GM18868 (cell line): ENCODE measurements around the gene ATRIP.
"Not testable (repeated sequence)": the region's sequence is repeated elsewhere in the genome, so short reads cannot be mapped to it uniquely, and the experiment has no call there.

Source experiments
- ATAC-seq: cut with Tn5 transposase; IDR thresholded peaks from one replicate; pipeline ENCODE4 v1.9.1; 2021; ENCODE audit warnings: mild to moderate bottlenecking, moderate library complexity; ENCODE audit not compliant: unreplicated experiment

ATRIP gene

DNA sequence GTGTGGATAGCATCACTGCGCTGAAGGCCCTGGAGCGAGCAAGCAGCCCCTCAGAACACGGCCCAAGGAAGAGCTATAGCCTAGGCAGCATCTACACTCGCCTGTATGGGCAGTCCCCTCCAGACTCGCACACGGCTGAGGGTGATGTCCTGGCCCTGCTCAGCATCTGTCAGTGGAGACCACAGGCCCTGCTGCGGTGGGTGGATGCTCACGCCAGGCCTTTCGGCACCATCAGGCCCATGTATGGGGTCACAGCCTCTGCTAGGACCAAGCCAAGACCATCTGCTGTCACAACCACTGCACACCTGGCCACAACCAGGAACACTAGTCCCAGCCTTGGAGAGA is 20.5 kb downstream of the ATRIP start:
- no peak for ATAC-seq

- ATAC-seq: no peak
Measured at GRCh38 chr3:48467473-48468267, 21.1 kb downstream of the ATRIP start.

- no peak for ATAC-seq
Measured at GRCh38 chr3:48468329-48468731, 21.8 kb downstream of the ATRIP start.

DNA sequence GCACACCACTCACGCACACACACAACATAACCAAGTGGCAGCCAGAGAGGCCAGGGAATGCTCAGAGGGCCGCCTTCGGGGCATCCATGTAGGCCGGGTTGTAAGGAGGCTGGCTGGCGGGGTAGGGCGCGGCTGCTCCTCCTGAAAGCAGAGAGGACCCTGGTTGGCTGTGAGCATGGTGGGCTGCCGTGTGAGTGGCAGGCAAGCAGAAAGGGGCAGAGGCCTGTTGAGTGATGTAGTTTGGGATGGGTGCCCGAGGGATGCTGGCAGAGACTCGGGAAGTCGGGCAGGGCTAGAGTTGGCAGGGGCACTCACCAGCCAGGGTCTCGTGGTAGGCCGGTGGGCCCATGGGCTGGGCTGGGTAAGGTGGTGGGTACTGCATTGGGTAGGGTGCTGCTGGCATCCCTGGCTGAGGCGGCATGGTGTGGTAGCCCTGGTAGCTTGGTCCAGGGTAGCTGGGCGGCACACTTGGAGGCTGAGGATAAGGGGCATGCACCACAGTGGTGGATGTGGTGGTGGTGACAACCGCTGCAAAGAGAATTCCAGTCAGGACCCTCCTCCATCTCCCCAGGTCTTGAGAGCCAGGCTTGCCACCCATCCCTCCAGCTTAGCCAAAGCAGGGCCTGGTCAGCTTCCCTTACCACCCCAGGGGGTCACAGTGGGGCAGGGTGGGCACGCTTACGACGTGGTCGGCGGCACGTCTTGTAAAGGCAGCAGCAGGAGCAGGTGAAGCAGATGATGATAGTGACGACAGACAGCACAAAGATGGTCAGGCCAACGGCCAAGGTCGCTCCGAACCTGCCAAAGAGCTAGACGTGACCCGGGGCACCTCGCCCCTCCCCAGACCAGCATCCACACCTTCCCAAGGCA is 22.7 kb downstream of the ATRIP start:
- no peak for ATAC-seq

GRCh38 chr3:48470286-48470685 is 23.7 kb downstream of the ATRIP start:
- ATAC-seq: no peak

- ATAC-seq: peak; percentile 16
Measured at GRCh38 chr3:48472673-48472922, 26.1 kb downstream of the ATRIP start.

DNA sequence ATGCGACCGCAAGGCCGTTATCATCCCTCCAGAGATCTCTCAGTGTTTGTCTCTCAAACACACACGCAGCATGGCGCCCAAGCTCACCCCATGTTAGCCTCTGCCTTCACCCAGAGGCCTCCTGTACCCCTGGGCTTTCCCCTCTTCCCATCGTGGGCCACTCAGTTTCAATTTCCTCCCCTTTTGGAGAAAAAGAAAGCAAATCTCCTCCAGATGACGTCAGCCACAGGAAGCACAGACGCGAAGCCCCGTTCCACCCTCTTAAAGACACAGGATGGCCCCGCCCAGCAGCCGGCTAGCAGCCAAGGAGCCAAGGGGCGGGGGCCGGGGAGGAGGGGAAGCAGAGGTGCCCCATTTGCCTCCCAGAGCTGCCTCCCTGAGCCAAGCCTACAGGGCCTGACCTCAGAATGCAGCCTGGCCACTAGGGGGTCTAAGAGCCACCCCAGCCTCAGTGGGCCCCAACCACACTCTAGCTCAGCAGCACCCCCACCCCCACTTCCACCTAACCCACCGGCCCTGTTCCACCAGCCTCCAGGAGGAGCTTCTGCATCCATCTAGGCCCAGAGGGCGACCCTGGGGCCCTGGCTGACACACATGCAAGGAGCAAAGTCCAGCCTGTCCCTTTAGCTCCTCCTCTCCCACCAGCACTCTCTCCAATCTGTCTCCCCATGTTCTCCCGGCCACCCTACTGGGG is 26.5 kb downstream of the ATRIP start:
- peak; percentile 85 for ATAC-seq

DNA sequence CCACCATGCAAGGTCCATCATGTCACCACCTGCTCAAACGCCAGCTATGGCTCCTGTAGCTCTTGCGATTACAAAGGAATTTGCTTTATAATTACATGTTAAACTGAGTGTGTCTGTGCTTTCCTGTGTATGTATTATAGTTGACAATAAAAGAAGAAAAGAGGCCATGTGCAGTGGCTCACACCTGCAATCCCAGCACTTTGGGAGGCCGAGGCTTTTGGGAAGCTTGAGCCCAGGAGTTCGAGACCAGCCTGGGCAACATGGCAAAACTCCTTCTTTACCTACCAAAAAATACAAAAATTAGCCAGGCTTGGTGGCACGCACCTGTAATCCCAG is 27.0 kb downstream of the ATRIP start:
- no peak for ATAC-seq

DNA sequence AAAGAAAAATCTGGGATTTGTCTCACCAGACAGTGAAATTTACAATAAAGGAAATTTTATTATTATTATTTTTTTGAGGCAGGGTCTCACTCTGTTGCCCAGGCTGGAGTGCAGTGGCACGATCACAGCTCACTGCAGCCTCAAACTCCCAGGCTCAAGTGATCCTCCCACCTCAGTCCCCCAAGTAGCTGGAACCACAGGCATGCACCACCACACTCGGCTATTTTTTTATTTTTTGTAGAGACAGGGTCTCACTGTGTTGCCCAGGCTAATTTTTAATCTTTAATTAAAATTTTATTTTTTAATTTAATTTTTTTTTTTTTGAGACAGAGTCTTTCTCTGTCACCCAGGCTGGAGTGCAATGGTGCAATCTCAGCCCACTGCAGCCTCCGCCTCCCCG is 27.5 kb downstream of the ATRIP start:
- not testable (repeated sequence) for ATAC-seq

DNA sequence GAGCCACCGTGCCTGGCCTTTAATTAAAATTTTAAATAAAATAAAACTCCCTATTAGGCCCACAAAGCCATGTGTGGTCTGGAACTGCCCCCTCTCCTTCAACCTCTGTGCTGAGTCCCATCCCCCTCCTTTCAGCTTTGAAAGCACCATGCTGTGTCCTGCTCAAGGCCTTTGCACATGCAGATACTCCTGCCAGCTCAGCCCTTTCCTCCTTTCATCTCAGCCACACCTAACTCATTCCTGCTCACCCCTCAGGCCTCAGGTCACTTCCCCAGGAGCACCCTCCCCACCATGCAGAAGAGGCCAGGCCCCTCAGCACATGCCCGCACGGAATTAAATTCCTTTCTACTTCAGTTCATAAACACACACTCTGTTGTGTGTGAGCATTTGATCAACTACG is 28.1 kb downstream of the ATRIP start:
- ATAC-seq: no peak

GRCh38 chr3:48475188-48475587 is 28.7 kb downstream of the ATRIP start:
- ATAC-seq: no peak

DNA sequence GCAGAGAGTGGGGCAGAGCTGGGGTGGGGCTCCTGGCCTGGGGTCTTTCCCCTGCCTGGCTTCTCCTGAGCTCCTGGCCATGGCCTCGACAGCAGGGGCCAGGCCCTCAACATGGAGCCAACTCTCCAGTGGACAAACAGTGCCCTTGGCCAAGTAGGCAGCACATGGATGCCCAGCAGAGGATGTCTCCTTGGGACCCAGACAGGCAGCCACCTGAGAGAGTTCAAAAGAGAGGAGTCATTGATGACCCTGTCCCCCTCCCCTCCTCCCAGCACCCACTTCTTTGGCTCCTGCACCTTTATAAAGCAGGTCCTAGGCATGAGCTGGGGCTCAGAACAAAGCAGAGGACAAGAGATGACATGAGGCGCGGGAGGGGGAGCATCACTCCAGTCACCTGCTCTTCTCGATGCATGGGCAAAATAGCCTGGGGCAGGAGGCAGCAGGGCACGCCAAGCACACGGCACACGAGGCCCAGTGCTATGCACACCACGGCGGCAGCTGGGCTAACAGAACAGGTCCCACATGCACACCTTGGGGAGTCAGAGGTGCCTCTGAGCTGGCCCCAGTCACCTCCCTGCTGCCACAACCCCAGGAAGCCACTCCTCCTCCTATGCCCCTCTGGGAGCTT is 30.0 kb downstream of the ATRIP start:
- no peak for ATAC-seq

DNA sequence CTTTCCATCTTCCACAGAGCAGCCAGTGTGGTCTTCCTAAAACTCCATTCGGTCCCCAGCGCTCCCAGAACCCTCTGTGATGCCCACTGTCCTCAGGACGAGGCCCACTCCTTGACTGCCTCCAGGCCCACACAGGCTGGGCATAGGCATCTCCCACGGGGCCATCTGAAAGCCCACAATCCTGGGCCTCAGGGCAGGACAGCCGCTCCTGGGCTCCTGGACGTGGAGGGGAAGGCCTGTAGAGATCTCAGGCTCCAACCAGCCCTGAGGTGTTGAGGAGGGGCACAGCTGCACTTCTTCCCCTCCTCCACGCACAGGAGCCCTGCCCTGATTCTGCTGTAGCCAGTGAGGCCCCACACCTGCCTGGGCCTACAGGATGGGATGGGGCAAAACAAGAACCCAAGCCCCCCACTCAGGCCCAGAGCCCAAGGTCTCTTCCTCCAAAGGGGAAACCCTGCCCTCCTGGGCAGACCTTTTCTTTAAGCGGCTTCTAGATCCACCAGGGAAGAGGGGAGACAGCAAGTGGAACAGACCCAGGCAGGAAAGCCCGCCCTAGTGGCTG is 31.5 kb downstream of the ATRIP start:
- no peak for ATAC-seq

GRCh38 chr3:48478626-48479555 is 32.4 kb downstream of the ATRIP start:
- no peak for ATAC-seq

DNA sequence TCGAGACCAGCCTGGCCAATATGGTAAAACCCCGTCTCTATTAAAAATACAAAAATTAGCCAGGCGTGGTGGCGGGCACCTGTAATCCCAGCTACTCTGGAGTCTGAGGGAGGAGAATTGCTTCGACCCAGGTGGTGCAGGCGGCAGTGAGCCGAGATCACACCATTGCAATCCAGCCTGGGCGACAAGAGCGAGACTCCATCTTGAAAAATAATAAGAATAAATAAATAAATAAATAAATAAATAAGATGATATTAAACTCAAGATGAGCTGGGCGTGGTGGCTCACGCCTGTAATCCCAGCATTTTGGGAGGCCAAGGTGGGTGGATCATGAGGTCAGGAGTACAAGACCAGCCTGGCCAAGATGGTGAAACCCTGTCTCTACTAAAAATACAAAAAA is 34.4 kb downstream of the ATRIP start:
- ATAC-seq: not testable (repeated sequence)

GRCh38 chr3:48482822-48483221 is 36.3 kb downstream of the ATRIP start:
- not testable (repeated sequence) for ATAC-seq

GRCh38 chr3:48486952-48487351 is 40.4 kb downstream of the ATRIP start:
- ATAC-seq: no peak

DNA sequence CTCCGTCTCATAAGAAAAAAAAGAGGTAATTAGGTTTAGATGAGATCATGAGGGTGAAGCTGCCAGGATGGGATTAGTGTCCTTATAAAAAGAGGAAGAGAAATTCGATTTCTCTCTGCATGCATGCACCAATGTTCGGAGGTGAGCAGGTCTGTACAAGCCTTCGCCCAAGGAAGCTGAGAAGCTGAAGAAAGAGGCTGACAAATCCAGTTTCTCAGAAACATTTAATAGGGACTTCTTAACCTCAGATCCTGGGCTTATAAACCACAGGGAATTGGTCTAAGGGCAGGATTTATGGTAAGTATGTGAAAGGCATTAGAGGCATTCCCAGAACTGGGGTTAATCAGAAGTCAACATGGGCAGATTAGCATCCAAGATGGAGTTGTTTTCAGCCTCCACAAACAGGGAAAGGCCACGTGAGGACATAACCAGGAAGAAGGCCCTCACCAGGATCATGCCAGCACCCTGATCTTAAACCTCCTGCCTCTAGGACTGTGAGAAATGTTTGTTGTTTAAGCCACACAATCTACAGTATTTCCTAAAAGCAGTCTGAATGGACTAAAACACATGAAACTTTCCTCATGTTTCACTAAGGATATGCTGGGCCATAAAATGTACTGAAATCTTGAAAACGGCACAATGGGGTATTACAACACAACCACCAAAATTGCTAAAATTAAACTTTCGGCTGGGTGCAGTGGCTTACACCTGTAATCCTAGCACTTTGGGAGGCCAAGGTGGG is 46.1 kb downstream of the ATRIP start:
- ATAC-seq: no peak

GRCh38 chr3:48493203-48493501 is 46.6 kb downstream of the ATRIP start:
- ATAC-seq: no peak

DNA sequence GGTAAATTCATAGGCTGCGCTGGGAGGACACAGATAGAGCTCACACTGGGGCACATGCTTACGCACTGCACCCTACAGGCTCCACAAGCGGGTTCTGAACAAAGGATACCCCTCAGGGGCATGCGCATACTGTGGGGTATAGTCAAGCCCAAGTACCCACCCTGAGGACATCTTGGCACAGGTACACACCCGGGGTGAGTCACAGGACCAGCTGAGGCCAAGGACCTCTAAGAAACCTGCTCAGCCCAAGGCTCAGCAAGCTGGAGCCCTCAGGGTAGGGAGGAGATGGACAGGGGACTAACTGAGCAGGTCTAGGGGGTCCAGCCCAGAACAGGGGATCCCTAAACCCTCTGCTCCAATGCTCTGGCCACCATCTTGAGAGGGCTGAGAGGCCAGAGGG is 54.1 kb downstream of the ATRIP start:
- no peak for ATAC-seq
